ENCODE data around the gene NPAS3. TPM values are rescaled to one million over a fixed set of nuclear protein-coding genes. Genes with fewer than 3 reads are reported as not detected.

NPAS3 gene
- total RNA-seq, 4 donors from 2014 or later: 0.13 to 1.1 (median 0.47) TPM; not detected in 1

DNA sequence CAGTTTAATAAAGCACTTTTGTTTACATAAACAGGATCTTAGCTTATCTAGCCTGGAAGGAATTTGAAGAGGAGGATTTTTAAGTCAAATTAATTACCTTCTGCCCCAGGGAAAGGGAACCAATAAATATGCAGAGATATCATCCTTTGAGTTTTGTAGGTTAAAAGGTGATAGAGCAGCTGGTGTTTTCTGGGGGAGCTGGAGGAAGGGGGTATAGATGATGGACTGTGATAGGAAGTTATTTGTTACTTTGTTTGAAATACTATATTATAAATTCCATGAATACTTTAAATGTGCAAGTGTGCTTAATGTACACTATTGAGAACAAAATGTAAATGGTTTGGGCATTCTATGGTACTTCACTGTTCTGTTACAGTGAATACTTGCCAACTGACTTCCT is 55.2 kb downstream of the NPAS3 start:
- Histone ChIP-seq H3K27ac (no peak overlapping the region), H3K9me3 (peaks cover 0 to 3% (median 0%) of the 10 kb centered on the region in 3 donors), H3K36me3 (no peaks in the 10 kb centered on the region), H3K27me3 (no peaks in the 10 kb centered on the region), H3K4me1 (no peaks in the 10 kb centered on the region), H3K4me3 (no peak overlapping the region)
- intact Hi-C loops (cut with DNase I): no loop called here
- no peak for TF ChIP-seq CTCF (IDR thresholded peaks at IDR 0.05)
- TF ChIP-seq POLR2A (IDR thresholded peaks at IDR 0.05): no peak
- no peak for DNase-seq

DNA sequence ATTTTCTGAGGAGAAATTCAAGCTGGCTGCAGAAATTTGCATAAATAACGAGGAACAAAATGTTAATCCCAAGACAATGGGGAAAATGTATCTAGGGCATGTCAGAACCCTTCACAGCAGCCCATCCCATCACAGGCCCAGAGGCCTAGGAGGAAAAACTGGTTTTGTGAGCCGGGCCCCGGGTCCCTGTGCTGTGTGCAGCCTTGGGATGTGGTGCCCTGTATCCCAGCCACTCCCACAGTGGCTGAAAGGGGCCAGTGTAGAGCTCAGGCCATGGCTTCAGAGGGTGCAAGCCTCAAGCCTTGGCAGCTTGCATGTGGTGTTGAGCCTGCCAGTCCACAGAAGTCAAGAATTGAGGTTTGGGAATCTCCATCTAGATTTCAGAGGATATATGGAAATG is 57.7 kb downstream of the NPAS3 start:
- Histone ChIP-seq H3K4me1 (no peaks in the 10 kb centered on the region), H3K27me3 (no peaks in the 10 kb centered on the region), H3K9me3 (peaks cover 0 to 3% (median 0%) of the 10 kb centered on the region in 3 donors), H3K4me3 (no peak overlapping the region), H3K27ac (no peak overlapping the region), H3K36me3 (no peaks in the 10 kb centered on the region)
- 20 to 42% methylated on average over 3 of the region's 3 CpGs for WGBS, 2 donors
- DNase-seq: no peak
- TF ChIP-seq POLR2A (IDR thresholded peaks at IDR 0.05): no peak
- no peak for TF ChIP-seq CTCF (IDR thresholded peaks at IDR 0.05)
- intact Hi-C loops (cut with DNase I): no loop called here

GRCh38 chr14:32998433-32998832 is 59.8 kb downstream of the NPAS3 start:
- H3K4me1 ChIP-seq: no peaks in the 10 kb centered on the region
- no peak overlapping the region for H3K4me3 ChIP-seq
- peaks cover 0 to 3% (median 0%) of the 10 kb centered on the region in 3 donors for H3K9me3 ChIP-seq
- no peaks in the 10 kb centered on the region for H3K36me3 ChIP-seq
- no peak overlapping the region for H3K27ac ChIP-seq
- intact Hi-C loops (cut with DNase I): no loop called here
- DNase-seq: no peak
- no peaks in the 10 kb centered on the region for H3K27me3 ChIP-seq
- TF ChIP-seq POLR2A (IDR thresholded peaks at IDR 0.05) (no peak), CTCF (IDR thresholded peaks at IDR 0.05) (peak in 2 of 6 experiments; percentile 30 to 48)

DNA sequence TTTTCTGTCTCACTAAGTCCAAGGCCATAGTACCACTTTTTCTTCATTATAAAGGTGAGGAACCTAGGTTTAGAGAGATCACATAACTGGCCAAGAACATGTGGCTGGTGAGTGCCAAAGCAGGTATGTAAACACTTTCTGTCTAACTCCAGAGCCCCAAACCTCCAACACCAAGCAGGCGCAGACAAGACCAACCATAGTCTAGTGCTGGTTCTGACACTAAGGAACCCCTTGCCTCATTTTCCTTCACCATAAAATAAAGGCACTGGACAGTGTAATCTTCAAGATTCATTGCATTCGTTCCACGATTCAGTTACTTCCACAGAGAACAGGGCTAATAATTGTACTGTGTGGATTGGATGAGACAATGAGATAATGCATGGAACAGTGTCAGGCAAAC is 71.0 kb downstream of the NPAS3 start:
- Histone ChIP-seq H3K36me3 (no peaks in the 10 kb centered on the region), H3K27me3 (no peaks in the 10 kb centered on the region), H3K9me3 (no peaks in the 10 kb centered on the region), H3K27ac (no peak overlapping the region), H3K4me3 (no peak overlapping the region), H3K4me1 (no peaks in the 10 kb centered on the region)
- DNase-seq: no peak
- intact Hi-C loops (cut with DNase I): no loop called here
- TF ChIP-seq POLR2A (IDR thresholded peaks at IDR 0.05): no peak
- TF ChIP-seq CTCF (IDR thresholded peaks at IDR 0.05): no peak
- 76 to 88% methylated on average over 3 of the region's 3 CpGs for WGBS, 2 donors

GRCh38 chr14:33010495-33010894 is 71.8 kb downstream of the NPAS3 start:
- no peak overlapping the region for H3K27ac ChIP-seq
- H3K4me1 ChIP-seq: no peaks in the 10 kb centered on the region
- 89 to 97% methylated on average over 3 of the region's 3 CpGs for WGBS, 2 donors
- no peaks in the 10 kb centered on the region for H3K27me3 ChIP-seq
- intact Hi-C loops (cut with DNase I): no loop called here
- no peak for DNase-seq
- no peaks in the 10 kb centered on the region for H3K9me3 ChIP-seq
- no peak overlapping the region for H3K4me3 ChIP-seq
- no peak for TF ChIP-seq CTCF (IDR thresholded peaks at IDR 0.05)
- no peak for TF ChIP-seq POLR2A (IDR thresholded peaks at IDR 0.05)
- no peaks in the 10 kb centered on the region for H3K36me3 ChIP-seq
